ENCODE data around the gene HOXA5.

- no peak for TF ChIP-seq CTCF (IDR thresholded peaks at IDR 0.05)
- no peak for TF ChIP-seq POLR2A (IDR thresholded peaks at IDR 0.05)
Measured at GRCh38 chr7:27189997-27190748, 46.7 kb upstream of the HOXA5 start.
